ENCODE measurements around the gene IVD.
A peak's percentile ranks its signal among the peaks of the same experiment; 100 is the strongest.

Gene IVD

GRCh38 chr15:40416056-40416455, 10.5 kb downstream of the IVD start:
- no peak for DNase-seq

DNA sequence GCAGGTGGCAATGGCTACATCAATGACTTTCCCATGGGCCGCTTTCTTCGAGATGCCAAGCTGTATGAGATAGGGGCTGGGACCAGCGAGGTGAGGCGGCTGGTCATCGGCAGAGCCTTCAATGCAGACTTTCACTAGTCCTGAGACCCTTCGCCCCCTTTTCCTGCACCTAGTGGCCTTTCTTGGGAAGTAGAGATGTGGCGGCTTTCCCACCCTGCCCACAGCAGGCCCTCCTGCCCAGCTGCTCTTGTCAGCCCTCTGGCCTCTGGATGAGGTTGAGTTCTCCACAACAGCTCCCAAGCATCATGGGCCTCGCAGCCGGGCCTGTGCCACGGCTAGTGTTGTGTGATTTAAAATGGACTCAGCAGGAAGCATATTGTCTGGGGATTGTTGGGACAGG, 12.5 kb downstream of the IVD start:
- no peak for DNase-seq

- no peak for DNase-seq
Observed at GRCh38 chr15:40420071-40420713, 14.6 kb downstream of the IVD start.

- DNase-seq: no peak
Observed at GRCh38 chr15:40420793-40421192, 15.2 kb downstream of the IVD start.

- peak; percentile 23 for DNase-seq
Observed at GRCh38 chr15:40421246-40422157, 15.9 kb downstream of the IVD start.

GRCh38 chr15:40424483-40425115, 19.0 kb downstream of the IVD start:
- no peak for DNase-seq

DNA sequence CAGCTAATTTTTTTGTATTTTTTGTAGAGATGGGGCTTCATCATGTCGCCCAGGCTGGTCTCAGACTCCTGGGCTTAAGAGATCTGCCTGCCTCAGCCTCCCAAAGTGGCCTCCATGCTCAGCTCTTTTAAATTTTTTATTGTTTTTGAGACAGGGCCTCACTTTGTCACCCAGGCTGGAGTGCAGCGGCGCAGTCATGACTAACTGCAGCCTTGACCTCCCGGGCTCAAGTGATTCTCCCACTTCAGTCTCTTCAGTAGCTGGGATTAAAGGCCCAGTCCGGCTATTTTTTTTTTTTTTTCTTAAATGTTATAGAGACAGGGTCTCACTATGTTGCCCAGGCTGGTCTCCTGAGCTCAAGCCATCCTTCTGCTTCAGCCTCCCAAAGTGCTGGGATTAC, 20.1 kb downstream of the IVD start:
- no peak for DNase-seq

DNA sequence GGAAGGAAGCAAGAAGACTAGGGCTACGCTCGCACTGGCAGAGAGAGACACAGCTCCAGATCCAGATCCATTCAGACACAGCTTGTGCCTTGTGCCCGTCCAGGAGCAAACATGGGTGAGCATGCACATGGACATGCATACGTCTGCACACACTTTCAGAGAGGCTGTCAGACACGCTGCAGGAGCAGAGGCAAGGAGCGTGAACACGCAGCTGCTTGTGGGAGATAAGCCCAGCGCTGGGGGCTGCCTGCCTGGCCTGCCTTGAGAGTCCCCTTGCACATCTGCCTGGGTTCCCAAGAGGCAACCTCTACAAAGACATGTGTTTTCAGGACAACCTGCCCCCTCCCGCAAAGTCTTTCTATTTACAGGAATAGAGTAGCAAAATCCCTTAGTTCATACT, 21.6 kb downstream of the IVD start:
- no peak for DNase-seq

DNA sequence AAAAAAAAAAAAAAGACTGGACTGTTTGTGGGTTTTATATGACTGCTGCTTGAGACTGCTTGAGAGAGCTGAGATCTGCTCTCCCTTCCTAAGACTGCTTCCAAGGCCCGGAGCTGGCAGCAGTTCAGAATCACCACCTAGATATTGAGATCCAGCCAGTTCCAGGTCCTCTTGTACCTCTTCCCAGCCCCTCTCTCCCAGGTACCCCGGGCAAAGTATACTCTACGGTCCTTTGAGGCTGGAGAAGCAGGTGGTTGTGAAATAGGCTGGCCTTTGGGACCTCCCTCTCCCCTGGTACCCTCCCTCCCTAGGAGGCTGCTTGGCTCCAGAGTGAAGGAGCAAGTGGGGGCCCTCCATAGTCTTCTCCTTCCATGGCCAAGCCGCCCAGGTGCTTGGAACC, 22.6 kb downstream of the IVD start:
- no peak for DNase-seq

- DNase-seq: peak; percentile 32
Observed at GRCh38 chr15:40429068-40429710, 23.6 kb downstream of the IVD start.

DNA sequence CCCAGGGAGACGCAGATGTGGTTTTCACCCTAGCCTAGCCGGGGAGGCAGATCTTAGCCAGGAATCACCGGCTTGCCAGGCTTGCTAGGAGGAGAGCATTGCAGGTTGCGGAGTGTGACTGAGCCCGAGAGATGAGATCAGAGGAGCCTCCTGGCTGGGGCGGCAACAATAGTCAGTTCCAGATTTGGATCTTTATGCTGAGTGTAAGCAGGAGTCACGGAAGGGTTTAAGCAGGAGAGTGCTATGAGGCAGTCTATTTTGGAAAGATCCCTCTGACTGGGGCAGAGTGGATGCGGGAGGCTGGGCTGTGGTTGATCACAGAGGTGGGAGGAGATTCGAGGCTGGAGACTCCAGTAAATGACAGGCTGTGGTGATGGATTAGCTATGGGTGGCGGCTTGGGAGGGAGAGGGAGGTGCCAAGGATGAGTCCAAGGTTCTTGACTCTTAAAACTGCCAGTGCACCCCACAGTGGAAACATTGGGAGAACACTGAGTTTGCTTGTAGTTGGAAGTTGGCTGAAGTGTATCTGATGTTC, 24.7 kb downstream of the IVD start:
- no peak for DNase-seq

GRCh38 chr15:40435023-40435709, 29.6 kb downstream of the IVD start:
- DNase-seq: no peak

DNA sequence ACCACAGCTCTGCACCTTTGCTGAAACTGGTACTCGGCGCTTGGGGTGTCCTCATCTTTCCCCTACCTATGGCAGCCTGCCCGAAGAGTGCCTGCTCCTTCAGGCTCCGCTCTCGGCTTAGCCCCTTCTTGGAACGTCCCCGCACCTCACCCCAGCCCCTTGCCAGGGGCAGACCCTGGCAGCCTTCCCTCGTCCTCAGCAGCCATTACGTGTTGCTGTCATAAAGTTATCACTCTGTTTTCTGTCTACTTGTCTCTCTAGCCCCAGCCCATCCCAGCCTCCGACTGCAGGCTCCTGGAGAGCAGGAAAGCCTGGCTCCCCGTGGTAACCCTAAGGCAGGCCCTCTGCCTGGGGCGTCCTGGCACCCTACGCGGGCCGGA, 30.1 kb downstream of the IVD start:
- no peak for DNase-seq

DNA sequence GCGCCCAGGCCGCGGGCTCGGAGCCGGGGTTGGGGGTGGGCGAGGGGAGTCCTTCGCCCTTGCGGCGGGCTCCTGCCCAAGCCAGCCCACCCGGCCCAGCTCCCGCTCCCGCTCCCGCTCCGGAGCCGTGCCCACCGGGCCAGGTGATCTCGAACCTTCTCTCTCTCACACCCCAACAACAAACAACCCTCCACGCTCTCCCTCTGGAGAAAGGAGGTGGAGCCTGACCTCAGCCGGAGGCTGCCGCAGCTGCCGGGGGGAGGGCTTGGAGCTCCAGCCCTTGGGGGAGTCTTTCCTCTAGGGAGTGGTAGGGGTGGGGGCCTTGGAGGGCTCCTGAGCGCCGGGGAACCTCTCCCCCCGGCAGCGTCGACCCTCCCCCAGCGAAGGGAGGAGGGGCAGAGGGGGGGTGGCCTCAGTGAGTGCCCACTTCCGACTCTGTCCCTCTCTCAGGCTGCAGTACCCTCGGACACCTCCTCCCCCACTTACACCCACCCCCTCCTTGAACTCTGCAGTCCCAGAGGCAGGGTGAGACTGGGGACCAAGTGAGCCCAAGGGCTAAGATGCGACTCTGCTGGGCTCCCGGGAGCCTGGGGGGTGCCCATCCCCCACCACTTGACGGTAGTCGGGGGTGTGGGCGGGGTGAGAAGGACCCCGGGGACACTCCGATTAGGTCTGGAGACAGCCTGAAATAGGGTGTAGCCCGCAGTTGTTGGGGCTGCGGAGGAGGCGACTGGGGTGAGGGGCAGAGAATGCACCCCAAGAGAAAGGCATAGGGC, 30.7 kb downstream of the IVD start:
- no peak for DNase-seq

DNA sequence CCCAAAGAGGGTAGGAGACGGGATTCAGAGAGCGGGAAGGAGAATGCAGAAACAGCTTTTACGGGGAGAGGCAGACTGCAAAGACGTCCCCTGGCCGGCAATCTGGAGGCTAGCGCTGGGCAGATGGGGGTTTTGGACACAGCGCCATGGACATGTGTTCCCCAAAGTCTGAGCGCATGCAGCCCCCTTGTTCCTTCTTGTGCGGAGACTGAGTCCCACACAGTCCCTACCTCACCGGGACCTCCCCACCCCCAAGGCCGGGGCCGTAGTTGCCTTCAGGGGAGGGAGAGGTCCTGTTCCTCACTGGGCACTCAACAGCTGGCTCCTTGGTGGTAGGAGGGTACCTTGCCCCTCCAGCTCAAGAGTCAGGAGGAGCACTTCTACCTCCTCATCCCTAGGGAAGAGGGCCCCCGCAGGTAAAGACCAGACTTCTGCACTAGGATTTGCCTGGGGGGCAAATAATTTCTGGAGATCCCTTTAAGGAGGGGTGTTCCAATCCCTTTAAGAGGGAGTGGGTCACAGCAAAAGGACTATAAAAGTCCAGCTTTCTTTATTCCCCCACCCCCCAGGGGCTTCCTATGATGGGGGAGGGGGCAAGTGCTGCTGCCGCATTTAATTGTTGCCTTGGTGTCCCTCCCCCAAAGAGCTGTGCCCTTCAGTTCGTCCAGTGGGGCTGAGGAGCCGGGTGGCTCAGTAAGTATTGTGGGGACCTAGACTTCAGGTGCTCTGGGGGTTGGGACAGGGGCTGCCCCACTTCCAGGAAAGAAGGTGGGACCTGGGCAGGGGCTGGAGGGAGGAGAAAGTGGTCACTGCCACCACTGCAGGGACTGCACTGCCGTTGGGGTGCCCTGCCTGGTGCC, 31.5 kb downstream of the IVD start:
- no peak for DNase-seq

- DNase-seq: no peak
Observed at GRCh38 chr15:40437752-40438687, 32.4 kb downstream of the IVD start.

DNA sequence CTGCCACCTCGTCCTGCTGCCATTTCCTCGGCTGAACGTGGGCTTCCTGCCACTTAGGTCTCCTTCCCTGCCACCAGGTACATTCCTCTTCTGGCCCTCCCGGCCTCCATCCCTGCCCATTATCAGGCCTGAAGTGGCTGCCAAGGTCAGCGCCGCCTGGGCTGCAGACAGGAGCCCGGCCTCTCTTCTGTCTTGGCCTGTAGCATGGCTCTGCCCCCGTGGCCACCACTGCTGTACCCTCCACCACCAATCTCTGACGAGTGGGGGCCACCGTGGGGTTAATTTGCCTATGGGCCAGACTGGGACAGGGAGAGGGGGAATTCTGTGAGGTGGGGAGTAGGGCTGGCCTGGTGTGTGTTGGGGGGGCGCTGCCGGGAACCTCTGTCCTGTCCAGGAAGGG, 33.1 kb downstream of the IVD start:
- no peak for DNase-seq

DNA sequence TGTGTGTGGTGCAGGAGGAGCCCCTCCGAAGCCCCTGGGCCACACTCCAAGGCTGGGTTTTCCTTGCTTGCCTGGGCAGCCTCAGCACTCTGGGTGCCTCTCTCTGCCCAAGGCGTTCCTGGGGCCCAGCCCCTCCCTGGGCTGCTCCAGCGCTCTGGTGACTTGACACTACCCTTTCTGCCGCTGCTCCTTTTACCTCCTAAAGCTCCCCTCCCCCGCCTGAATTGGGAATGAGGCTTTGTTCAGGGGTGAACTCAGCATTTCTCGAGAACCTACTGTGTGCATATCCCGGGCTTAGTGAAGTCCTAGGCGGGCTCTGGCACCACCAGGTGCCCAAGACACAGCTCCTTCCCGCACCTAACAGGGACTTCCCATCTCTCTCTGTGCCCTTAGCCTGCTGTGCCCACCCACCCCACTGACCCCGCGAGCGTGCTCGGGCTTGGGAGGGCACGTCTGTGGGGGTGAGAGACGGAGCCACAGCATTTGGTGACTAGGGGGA, 33.9 kb downstream of the IVD start:
- peak; percentile 16 for DNase-seq
